IPS-15b (cell line): ENCODE measurements around the gene PTPRN2.

Source experiments
- H3K27me3 ChIP-seq: one replicate; pipeline ENCODE4 v1.6.1; 2013; ENCODE audit warnings: low read length; ENCODE audit not compliant: control insufficient read depth, insufficient read depth
- H3K36me3 ChIP-seq: one replicate; pipeline ENCODE4 v1.6.1; 2013; ENCODE audit warnings: low read length; ENCODE audit not compliant: control insufficient read depth, insufficient read depth
- H3K4me1 ChIP-seq: one replicate; pipeline ENCODE4 v1.6.1; 2013; ENCODE audit warnings: mild to moderate bottlenecking, low read length; ENCODE audit not compliant: control insufficient read depth, insufficient read depth
- H3K4me3 ChIP-seq: one replicate; pipeline ENCODE4 v1.5.1; 2013; ENCODE audit warnings: low read depth, low read length
- H3K9ac ChIP-seq: one replicate; pipeline ENCODE4 v1.6.1; 2013; ENCODE audit warnings: low read depth, mild to moderate bottlenecking, low read length
- H3K9me3 ChIP-seq: one replicate; pipeline ENCODE4 v1.6.1; 2013; ENCODE audit warnings: mild to moderate bottlenecking, low read length; ENCODE audit not compliant: control insufficient read depth, insufficient read depth

PTPRN2 gene

DNA sequence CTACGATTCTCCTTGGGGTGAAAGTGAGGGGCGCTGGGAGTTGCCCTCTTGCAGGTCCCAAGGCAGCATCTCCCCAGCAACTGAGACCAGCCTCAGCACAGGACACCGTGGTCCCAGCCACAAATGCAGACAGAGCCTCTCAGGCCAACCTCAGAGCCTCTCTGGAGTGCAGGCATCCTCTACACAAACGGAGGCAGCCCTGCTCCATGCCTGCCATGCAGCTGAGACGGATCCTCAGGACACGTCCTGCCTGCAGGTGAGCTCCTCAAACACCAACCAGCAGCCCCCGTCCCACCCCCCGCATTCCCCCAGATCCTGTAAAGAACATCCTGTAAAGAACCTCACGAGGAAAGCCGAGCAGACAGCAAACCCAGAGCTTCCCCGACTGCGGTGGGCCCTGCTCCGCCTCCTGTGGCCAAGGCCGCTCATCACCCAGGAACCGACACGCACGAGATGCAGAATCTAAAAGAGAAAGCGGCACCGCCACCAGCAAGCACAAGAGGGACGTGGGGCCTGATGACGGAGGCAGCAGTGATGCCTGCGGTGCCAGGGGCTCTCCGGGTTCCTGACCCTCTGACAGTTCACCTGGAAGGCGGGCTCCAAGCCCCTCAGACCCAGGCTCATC lies 186.9 kb downstream of the PTPRN2 start:
- Histone ChIP-seq H3K4me1 (no peaks in the 10 kb centered on the region), H3K4me3 (no peak overlapping the region), H3K9ac (no peak overlapping the region), H3K9me3 (no peaks in the 10 kb centered on the region), H3K36me3 (no peaks in the 10 kb centered on the region), H3K27me3 (no peaks in the 10 kb centered on the region)

DNA sequence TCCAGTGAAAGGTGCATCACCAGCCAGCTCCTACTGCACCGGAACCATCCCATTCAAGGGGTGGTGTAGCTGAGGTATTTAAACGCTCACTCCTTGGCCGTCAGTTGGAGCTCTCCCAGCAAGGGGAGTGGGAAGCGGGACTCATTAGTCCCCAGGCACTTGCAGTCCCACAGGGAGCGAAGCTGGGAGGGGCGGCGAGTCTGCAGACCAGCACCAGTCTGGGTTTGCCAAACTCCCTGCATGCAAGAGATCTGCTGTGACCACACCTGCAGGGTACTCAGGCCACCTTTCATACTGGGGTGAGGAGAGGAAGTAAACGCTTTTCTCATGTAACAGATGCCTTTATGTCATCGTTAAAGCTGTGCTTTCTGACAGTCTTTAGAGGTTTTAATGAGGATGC lies 187.9 kb downstream of the PTPRN2 start:
- no peaks in the 10 kb centered on the region for H3K27me3 ChIP-seq

DNA sequence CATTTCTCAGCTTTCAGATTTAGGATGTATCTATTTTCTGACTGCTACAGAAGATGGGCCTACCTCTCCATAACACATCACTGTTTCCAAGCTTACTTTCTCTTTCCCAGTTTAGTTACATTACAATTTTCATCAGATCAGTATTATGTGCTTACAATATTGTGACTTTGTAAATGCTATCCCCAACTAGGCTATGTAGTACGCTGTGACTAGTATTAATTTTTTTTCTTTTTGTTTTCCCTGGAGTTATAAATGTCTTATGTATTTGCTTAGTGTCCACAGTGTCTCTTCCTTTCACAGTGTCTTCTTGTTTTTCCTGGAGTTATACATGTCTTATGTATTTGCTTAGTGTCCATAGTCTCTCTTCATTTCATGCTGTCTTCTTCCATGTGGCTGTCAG lies 188.9 kb downstream of the PTPRN2 start:
- Histone ChIP-seq H3K27me3 (no peaks in the 10 kb centered on the region), H3K36me3 (no peaks in the 10 kb centered on the region), H3K4me3 (no peak overlapping the region)

More for the DNA sequence above, 187.9 kb downstream of the PTPRN2 start:
- Histone ChIP-seq H3K4me3 (no peak overlapping the region), H3K36me3 (no peaks in the 10 kb centered on the region), H3K9me3 (no peaks in the 10 kb centered on the region), H3K9ac (no peak overlapping the region), H3K4me1 (no peaks in the 10 kb centered on the region)

DNA sequence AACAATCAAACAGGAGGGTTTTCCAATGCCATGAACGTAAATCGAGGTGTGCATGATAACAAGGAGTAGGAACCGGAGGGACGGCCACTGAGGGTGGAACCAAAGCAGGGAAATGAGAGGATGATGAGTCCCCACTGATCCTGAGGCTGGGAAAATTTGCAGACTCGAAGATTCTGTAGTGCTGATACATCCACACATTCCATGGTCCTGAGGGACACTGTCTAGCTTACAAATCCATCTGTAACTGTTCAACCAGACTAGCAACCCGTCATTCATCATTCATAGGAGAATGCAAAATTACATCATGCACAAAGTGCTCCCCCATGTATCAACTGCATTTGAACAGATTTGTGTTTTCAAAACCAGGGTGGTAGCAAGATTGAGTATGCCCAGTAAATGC lies 189.7 kb downstream of the PTPRN2 start:
- H3K36me3 ChIP-seq, result no peaks in the 10 kb centered on the region
- H3K9me3 ChIP-seq, result no peaks in the 10 kb centered on the region
- no peak overlapping the region for H3K4me3 ChIP-seq
- no peaks in the 10 kb centered on the region for H3K4me1 ChIP-seq
- no peak overlapping the region for H3K9ac ChIP-seq
- H3K27me3 ChIP-seq, result no peaks in the 10 kb centered on the region

More for the DNA sequence above, 188.9 kb downstream of the PTPRN2 start:
- no peaks in the 10 kb centered on the region for H3K9me3 ChIP-seq
- H3K9ac ChIP-seq, result no peak overlapping the region
- no peaks in the 10 kb centered on the region for H3K4me1 ChIP-seq

DNA sequence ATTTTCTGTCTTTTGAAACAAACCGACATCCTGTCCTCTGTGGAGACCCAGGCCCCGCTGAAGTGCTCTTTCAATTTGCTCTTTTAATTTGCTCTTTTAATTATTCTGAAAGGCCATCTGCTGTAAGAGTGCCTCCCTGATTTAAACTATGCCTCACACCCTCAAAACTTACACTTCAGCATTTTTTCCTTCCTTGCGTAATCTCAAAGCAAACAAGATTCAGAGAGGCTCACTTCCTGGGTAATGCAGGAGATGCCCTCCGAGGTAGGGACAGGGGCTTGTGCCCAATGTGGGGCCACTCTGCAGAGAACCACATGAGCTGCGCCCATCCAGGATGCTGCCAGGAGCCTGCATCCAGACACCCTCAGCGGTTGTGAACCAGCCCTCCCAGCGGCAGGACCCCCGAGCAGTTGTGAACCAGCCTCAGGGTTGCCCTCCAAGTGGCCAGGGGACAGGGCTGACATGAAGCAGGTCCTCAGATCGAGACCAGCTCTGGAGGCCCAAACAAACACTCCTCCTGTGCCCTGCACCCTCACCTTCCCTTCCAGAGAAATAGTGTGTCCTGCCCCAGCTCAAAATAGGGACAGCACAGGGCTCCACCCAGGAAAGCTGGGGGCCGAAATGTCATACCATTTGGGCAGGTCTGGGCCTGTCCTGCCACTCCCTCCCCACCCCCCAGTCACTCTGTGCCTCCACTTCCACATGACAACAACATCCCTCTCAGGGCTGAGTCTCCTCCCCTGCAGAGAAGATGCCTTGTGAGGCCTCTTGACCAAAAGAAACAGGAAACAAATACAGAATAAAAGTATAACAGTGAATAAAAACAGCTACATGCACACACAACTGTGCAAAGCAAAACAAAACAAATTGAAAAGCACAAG lies 190.4 kb downstream of the PTPRN2 start:
- no peaks in the 10 kb centered on the region for H3K9me3 ChIP-seq
- no peak overlapping the region for H3K4me3 ChIP-seq
- H3K27me3 ChIP-seq, result no peaks in the 10 kb centered on the region
- H3K4me1 ChIP-seq, result no peaks in the 10 kb centered on the region
- no peaks in the 10 kb centered on the region for H3K36me3 ChIP-seq
- no peak overlapping the region for H3K9ac ChIP-seq

DNA sequence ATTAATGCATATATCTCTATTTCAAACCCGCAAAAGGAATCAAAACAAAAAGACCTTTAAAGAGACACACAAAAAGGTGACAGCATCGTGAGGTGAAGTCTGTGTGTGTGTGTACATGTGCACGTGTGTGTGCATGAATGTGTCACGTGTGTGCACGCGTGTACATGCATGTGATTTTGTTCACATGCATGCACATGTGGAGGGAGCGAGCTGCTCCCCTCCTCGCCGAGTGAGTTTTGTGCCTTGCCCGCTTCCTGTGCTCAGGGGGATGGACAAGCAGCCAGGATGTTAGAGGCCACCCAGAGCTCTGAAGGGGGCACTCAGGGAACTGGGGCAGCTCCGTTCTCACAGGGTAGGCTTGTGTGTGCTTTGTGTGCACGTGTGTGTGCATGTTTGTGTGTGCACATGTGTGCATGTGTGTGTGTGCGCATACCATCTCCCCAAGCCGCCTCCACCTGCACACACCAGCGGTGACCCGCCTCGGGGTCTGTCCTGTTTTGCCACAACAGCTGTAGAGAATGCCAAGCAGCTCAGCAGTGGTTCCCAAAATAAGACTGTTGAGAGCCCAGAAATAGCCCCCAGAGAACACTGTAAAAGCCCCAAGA lies 191.2 kb downstream of the PTPRN2 start:
- H3K9ac ChIP-seq, result no peak overlapping the region

DNA sequence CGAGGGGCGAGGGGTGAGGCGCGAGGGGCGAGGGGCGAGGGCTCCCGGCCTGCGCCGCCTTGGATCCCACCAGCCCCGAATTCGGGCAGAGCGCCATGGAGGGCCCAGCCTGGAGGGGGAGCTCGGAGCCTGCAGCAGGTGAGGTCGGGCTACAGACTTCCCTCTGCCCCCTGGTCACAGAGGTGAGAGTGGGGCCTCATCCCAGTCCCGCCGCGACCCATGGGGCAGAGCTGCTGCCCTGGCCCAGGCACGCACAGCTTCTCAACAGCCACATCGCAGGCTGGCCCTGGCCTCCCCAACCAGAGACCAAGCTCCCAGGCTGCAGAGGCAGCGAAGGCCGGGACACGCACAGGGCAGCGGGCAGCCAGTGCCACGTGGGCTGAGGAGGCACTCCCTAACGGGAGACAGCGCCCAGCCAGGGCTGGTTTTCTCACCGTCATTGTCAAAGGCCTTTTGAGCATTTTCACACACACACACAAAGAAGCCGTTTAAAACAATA lies 191.8 kb downstream of the PTPRN2 start:
- Histone ChIP-seq H3K4me1 (no peaks in the 10 kb centered on the region), H3K9me3 (no peaks in the 10 kb centered on the region), H3K4me3 (no peak overlapping the region), H3K36me3 (no peaks in the 10 kb centered on the region), H3K27me3 (no peaks in the 10 kb centered on the region), H3K9ac (no peak overlapping the region)

More for the DNA sequence above, 191.2 kb downstream of the PTPRN2 start:
- Histone ChIP-seq H3K4me1 (no peaks in the 10 kb centered on the region), H3K27me3 (no peaks in the 10 kb centered on the region), H3K36me3 (no peaks in the 10 kb centered on the region), H3K4me3 (no peak overlapping the region), H3K9me3 (no peaks in the 10 kb centered on the region)

DNA sequence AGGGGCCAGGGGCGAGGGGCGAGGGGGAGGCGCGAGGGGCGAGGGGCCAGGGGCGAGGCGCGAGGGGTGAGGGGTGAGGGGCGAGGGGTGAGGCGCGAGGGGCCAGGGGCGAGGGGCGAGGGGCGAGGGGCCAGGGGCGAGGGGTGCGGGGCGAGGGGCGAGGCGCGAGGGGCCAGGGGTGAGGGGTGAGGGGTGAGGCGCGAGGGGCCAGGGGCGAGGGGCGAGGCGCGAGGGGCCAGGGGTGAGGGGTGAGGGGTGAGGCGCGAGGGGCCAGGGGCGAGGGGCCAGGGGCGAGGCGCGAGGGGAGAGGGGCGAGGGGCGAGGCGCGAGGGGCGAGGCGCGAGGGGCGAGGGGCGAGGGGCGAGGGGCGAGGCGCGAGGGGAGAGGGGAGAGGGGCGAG lies 192.3 kb downstream of the PTPRN2 start:
- Histone ChIP-seq H3K36me3 (no peaks in the 10 kb centered on the region), H3K27me3 (no peaks in the 10 kb centered on the region), H3K9me3 (no peaks in the 10 kb centered on the region), H3K9ac (no peak overlapping the region), H3K4me3 (no peak overlapping the region), H3K4me1 (no peaks in the 10 kb centered on the region)

DNA sequence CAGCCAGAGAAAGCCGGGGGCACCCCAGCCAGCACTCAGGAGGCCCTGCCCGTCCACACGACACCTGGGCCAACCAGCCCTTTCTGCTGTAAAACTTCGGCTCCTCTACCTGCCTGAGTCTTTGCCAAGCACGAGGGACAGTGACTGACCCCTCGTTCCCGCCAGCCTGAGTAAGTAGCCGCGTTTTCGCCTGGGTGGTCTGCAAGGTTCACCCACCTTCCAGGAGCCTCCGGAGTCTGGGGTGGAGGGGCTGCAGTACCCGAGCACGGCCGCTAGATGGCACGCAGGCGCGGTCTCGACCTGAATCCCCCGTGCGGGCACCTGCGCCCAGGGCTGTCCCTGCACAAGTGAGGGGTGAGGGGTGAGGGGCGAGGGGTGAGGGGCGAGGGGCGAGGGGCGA lies 192.7 kb downstream of the PTPRN2 start:
- no peaks in the 10 kb centered on the region for H3K4me1 ChIP-seq
- no peaks in the 10 kb centered on the region for H3K36me3 ChIP-seq
- no peaks in the 10 kb centered on the region for H3K27me3 ChIP-seq
- no peak overlapping the region for H3K9ac ChIP-seq
- no peaks in the 10 kb centered on the region for H3K9me3 ChIP-seq
- H3K4me3 ChIP-seq, result no peak overlapping the region

DNA sequence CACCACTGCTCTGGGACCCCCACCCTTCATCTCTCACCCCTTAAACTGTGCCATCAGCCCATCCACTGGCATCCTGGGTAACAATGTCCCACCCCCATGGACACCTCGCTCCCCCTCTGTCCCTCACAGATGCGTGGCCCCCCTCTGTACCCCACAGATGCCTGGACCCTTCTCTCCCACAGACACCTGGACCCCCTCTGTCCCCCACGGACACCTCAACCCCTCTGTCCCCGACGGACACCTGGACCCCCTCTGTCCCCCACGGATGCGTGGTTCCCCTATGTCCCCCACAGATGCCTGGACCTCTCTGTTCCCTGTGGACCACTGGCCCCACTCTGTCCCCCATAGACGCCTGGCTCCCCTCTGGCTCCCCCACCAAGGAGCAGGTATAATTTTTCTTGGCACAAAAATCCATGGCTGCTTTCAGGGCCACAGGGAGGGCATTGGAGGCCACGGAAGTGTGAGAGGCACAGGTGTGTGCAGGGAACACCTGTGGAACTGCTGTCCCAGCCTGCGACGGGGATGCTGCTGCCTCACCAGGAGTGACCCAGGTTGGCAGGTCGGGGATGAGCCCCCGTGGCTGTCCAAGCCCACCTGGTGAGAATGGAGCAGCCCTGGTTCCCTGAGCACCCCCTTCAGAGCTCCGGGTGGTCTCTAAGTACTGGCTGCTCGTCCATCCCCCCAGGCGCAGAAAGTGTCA lies 193.5 kb downstream of the PTPRN2 start:
- Histone ChIP-seq H3K36me3 (no peaks in the 10 kb centered on the region), H3K27me3 (no peaks in the 10 kb centered on the region), H3K9me3 (no peaks in the 10 kb centered on the region), H3K9ac (no peak overlapping the region), H3K4me3 (no peak overlapping the region), H3K4me1 (no peaks in the 10 kb centered on the region)

DNA sequence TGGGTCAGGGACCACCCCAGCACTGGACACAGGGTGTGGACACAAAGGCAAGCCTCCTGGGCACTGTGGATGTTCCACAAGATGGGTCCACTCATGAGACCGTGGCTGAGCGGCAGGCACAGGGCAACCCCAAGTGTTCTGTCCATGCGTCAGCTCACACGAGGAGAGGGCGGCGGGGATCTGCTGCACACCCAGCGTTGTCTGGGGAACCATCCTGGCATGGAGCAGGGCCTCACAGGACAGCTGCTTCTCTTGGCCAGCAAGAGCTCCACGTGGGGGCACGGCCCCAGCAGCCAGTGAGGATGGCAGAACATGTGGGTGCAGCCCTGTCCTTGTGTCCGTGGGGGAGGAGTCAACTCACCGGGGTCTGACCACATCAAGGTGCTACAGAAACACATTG lies 195.4 kb downstream of the PTPRN2 start:
- H3K4me3 ChIP-seq, result no peak overlapping the region
- H3K27me3 ChIP-seq, result no peaks in the 10 kb centered on the region
- no peaks in the 10 kb centered on the region for H3K36me3 ChIP-seq

More for the DNA sequence above, 195.4 kb downstream of the PTPRN2 start:
- H3K9ac ChIP-seq, result no peak overlapping the region
- H3K4me1 ChIP-seq, result peaks cover 1% of the 10 kb centered on the region
- no peaks in the 10 kb centered on the region for H3K9me3 ChIP-seq
